ENCODE results near the gene PXT1.

The PXT1 gene

DNA sequence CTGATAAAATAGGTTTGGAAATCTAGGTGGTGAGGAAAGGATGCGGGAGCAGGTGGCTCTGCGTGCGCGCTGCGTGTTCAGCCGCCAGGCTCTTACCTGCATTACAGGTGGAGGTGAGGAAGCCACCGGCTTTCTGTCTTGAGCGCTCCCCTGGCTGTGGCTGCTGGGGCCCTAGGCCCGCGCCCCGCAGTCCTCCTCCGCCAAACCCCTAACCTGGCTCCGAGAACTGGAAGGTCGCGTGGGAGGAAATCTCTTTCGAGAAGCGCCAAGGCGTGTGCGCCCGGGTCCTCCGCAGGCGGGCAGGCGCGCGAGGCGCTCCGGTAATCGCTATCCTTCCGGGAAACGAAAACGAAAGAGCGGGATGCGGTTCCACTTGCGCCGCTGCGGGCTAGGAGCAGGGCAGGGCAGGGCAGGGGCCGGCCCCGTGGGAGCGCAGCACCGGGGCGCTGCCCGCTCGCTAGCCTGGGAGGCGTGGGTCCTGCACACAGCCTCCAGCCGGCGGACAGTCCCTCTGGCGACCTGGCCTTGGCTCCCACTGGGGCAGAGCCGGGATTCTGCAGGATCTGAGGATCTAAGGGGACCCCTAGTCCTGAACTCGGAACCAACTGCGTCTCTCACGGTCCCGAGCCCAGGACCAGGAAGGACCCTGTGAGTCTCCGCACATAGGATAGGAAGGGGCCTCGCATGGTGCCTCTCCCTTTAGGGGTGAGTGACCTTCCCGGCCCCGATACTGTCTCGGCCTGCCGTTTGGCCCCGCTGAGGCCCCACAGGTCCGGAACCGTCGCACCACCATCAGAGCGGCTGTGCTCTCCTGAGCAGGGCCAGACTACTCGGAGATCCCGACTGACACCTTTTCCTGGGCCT, 55.0 kb downstream of the PXT1 start, which contains the start of gene ETV7:
ETV7 (minus strand) TSS at position 230 of the 864 bp plus-strand sequence; CDS start at position 102, 128 bp downstream.
- DNase-seq = peak; percentile 73

DNA sequence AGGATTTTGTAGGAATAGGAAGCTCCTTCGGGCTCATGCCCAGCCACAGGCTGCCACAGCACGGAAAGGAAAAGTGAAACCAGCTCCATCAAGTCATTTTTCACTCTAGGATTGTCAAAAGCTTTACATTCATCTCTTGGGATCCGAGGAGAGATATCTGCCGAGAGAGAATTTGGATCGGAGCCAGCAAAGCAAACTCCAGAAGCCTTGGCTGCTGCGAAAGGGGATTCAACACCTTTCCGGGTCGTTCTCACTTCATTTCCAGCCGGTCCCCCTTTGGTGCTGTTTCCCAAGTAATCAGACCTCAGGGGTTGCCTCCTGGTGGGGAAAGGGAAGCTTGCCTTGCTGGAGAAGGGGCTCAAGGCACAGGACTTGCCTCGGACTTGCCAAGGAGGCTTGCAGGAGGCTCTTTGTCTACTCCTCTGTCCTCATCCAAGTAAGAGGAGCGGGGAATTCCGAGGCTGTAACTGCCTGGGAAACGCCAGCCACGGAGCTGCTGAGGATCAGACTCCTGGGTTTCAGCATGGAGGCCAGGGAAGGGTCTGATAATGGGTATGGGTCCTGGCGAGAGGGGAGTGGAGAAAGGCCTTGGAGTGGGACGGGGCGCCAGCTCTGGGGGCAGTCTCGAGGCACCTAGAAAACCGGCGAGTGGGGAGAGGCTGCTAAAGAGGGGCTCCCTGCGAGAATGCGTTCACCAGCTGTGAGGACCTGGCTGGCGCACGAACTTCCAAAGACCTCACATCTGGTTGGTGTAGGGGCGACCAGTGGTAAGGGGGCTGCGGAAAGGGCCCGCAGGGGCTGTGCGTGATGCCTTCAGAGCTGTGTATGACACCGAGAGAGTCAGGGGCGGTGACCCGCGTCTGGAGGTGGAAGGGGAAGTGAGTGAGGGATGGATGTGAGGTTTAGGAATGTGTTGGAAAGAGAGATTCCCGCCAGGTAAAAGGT, 55.9 kb downstream of the PXT1 start:
- DNase-seq = peak; percentile 60

DNA sequence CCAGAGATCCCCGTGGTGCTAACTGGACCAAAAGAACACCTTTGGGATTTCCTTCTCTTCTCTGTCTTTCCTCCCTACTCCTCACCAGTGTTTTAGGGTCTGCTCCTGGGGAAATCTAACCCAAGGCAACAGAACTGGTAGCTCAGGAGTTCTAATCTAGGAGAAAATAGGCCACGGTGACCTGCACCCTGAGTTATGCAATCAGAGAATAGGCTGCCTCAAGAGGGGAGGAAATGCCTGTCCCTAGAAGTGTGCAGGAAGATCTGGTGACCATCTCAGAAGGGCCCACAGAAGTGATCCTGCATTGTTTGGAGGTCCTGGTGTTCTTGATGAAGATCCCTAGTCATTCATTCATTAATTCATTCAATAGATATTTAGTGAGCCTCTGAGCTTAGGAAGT, 58.6 kb downstream of the PXT1 start:
- DNase-seq = no peak

DNA sequence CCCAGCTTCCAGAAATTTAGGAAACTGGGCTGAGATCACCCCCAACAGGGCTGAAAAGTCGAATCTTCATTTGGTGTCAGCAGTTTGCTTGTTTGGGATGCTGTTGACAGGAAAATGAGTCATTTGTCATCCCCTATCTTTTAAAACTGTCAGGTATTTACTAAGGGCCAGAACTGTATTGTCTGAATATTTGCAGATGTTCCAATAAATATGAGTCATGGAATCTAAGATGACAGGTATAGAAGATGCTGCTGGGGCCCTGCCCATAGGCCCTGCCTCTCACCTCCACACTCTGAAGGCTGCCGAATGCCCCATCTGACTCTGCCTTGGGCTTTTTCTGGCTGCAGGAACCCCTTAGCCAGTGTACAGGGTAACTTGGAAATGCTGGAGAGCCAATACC, 59.0 kb downstream of the PXT1 start:
- peak; percentile 84 for DNase-seq

DNA sequence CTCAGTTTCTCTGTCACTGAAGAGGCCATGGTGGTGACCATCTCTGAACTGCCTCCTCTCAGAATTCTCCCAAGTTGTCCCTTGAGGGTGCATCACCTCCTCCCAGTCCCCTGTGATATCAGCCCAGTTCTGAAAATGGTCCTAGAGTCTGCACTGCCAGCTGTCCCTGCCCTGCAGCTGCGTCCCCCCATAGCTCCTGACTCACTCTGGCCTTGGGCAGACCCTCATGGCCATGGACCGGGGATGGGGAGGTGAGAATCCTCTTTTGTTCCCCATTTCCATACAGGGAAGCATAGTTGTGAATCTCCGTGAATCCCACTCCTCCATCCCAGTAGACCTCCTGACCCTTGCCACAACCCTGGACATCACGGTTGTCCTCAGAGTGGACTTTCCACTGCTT, 59.7 kb downstream of the PXT1 start:
- no peak for DNase-seq

DNA sequence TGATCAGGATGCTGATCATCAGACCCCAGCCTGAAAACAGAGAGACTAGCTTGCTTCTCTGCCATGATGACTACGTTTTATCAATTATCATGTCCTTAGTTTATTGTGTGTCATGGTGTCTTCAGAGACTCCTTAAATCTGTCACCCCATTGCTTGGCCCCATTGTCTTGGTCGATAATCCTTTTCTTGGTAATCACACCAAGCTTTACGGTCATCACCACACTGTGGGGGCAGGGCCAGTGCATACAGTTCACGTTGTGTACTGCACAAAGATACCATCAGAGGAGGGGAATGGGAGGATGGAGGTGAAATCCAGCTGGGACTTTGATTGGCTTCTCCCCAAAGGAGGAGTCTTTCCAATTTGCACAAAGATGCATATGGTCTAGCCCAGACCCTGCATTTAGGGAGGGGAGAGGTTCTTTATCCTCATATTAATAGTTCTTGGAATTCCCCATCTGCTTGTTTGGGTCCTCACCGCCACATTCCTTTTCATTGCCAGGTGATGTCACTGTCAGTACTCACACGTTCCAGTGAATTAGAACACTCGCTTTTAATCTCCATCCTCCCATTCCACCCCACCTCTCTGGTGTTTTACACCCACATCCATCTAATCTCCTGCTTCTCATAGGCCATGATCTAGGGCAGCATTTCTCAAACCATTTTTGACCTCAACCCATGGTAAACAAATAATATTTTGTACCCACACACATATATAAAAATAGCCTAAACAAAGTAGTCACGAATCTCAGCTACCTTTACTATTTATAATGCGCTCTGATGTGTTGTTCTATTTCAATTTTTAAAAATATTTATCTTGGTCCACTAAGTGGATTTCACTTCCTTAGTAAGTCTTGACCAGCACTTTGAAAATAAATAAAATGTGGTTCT, 60.9 kb downstream of the PXT1 start:
- no peak for DNase-seq

DNA sequence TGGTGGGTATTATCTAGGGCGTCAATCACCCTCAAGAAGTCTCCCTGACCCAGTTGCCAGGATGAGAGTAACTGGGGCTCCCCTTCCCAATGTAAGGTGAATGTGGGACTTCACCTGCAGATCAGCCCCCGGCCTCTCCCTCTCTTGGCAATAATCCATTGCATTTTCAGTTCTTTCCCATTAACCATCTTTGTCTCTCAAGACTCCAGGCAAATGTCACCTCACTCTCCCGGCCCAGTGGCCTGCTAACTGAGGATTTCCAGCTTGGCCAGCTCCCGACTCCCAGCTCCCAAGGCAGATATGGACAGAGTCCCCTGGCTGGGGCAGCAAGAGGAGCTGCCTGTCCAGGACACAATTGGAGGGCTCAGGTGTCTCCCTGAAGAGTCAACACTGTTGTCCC, 62.5 kb downstream of the PXT1 start:
- no peak for DNase-seq

DNA sequence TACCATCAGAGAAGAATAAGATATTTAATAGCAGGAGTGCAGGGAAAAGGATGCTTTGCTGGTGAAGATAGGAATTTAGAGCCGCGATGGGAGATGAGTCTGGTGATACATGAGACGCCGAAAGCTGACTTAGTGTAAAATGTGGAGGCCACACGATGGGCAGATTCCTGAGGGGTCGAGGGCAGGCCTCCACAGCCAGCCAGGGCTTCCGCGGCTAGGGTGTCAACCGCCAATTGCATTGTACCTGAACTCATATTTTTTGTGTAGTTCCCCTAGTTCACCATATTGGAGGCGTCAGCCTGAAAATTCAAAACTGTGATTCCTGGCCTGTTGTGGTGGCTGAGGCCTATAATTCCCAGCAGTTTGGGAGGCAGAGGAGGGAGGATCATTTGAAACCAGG, 63.7 kb downstream of the PXT1 start:
- DNase-seq = no peak

DNA sequence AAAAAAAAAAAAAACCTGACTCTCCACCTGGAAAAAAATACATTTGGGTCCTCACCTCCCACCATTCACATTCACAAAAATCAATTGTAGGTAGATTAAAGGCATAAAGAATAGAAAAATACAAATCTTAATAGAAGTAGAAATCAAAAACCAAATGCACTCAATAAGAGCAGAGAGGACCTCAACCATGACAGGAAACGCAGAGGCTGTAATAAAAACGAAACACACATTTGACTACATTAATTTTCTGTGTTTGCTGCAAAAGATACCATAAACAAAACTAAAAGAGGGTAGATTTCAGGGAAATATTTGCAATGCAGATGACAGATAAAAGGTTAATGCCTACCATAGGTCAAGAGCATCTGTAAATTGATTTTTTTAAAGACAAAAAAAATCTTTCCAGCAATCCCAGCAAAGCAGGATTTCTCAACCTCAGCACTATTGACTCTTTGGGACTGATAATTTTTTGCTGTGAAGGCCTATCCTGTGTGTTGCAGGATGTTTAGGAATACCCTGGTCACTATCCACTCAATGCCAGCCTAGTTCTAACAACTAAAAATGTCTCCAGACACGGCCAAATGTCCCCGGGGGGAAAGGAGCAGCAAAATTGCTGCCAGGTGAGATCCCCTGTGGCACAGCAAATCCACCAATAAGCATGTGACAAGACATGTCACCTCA, 64.3 kb downstream of the PXT1 start:
- no peak for DNase-seq

DNA sequence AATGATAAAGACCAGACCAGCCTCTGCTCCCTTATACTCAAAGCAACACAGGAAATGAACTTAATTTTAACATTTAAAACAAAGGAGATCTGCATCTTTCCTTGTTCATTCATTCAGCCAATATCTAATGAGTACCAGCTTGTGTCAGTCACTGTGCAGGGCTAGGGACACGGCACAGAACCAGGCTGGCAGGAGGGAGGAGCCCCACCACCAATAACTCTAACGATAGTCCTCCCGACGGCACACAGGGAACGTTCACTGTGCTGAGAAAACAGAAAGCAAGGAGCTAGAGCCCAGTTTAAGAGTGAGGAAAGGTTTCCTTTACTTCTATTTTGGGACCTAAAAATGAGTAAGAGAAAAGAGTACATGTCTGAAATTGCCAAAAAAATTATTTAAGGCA, 65.1 kb downstream of the PXT1 start:
- no peak for DNase-seq

DNA sequence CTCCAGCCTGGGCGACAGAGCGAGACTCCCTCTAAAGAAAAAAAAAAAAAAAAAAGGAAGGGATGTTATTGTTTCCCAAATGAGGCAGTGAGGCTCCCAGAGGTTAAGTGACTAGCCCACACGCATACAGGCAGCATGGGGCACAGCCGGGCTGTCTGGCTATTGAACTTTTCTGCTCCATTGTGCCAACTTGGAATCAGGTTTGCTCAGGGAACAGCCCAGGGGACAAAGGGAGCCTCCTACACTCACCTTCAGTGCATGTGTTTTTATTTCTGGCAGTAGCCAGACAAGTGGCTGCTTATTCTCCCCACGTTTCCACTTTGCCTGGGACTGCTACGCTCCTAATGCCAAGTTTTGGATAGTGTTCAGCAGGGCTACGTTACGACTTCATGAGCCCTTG, 65.9 kb downstream of the PXT1 start:
- DNase-seq = no peak

DNA sequence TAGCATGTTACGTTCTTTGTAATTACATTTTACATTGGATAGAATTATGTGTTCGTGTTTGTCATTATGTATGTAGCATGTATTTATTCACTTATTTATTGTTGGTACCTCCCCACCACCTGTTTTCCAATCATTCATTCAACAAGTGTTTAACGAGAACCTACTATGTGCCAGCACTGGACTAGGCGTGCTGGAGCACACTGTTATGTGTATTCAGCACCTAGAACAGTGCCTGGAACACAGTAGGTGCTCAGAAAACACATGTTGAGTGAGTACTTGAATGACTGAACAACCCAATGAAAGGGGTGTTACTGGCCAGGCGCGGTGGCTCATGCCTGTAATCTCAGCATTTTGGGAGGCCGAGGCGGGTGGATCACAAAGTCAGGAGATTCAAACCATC, 66.5 kb downstream of the PXT1 start:
- no peak for DNase-seq

DNA sequence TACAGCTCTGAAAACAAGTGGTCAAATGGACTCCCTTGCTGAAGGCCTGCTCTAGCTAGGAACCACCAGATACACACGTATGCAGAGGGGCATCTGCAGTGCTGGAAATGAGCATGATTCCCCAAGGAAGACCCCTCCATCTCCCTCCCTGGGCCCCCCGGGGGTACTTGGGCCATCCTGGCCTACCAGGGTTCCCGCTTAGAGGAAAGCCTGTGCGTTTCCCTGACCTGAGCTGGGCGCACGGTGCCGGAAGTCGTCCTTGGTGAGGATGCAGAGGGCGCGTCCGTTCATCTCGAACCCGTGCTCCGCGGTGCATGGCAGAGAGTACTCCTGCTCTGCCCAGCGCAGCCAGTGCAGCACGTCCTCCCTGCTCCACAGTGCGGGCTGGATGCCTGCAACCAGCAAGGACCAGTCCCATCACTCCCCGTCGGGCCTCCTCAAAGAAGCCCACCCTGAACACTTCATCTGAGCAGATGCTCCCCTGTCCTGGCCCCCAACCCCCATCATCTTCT, 67.0 kb downstream of the PXT1 start:
- no peak for DNase-seq

DNA sequence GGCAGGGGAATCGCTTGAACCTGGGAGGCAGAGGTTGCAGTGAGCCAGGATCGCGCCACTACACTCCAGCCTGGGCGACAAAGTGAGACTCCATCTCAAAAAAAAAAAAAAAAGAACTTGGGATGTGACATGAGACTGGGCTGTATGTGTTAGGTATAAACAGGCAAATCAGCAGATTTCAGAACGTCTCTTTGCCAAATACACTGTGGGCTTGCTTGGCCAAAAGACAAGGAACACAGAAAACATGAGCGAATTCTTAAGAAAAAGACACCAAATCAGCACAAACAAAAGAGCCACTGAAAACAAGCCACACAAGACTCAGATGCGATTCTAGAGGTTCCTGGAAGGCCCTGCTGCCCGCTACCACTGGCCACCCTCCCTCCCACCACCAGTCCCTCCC, 67.7 kb downstream of the PXT1 start:
- DNase-seq = no peak

DNA sequence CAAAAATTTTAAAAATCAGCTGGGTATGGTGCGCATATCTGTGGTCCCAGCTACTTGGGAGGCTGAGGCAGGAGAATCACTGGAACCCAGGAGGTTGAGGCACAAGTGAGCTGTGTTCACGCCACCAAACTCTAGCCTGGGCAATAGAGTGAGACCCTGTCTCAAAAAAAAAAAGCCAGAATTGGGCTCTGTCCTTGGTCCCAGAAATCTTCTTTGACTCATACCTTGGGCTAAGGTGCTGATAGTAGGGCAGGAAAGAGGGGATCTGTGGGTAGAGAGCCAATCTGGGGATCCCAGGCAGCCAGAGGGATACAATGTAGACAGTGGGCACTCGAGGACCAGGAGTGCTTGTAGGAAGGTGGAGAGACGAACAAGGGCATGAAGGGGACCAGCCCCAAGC, 68.5 kb downstream of the PXT1 start:
- DNase-seq = no peak

DNA sequence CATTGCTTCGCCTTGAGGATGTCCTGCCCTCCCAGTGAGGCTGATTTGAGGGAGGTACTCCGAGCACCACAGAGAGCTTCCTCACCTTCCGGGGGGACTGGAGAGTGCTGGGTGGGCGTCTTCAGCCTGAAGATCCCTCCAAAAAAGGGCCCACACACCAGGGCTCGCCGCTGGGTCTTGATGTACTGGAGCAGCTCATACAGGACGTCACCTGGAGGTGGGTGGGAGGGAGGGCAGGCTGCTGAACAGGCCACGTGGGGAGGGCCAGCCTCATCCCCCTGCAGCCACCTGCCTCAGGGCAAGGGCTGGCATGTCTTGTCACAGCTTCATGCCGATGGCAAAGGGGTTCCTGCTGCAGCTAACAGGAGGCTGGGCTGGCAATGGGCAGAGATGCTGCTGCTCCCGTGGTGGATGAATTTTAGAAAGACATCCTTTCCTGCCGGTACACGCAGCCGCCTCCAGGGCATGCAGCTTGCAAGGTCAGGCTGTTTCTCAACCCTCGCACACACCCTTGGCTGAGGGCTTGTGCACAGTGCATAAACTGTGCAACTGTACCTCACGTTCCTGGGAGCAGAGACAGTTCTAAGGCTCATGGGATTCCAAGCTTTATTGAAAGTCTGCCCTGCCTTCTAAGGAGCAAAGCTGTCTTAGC, 69.2 kb downstream of the PXT1 start:
- no peak for DNase-seq

DNA sequence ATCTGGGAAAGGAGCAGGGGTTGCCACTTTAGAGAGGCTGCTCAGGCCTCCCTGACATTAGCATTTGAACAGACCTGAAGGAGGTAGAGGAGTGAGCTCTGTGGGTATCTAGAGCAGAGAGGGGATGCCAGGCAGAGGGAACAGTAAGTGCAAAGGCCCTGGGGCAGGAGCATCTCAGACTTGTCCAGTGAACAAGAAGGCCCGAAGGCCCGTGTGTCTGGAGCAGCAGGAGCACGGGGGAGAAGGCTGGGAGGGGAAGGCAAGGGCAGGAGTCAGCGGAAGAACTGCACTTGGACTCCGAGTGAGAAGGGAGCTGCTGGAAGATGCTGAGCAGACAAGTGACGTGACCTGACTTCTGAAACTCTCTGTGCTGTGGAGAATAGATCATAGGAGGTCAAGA, 70.6 kb downstream of the PXT1 start:
- DNase-seq = no peak

DNA sequence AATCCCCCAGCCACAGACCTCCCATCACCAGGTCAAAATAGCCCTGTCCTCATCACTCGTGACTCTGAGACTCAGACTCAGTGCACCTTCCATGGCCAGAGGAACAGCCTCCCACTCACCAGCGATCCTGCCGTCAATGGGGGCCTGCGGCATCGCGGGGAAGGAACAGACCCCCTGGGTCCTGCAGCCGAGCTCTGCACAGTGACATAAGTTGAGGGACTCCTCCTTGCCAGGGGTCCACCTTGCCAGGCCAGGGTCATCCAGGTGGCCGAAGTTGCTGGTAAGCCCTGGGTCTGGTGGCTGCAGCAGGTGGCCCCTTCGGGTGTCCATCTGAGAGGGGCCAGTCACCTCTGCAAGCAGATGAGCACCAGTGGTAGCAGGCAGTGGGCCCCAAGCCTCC, 71.4 kb downstream of the PXT1 start:
- DNase-seq = no peak

DNA sequence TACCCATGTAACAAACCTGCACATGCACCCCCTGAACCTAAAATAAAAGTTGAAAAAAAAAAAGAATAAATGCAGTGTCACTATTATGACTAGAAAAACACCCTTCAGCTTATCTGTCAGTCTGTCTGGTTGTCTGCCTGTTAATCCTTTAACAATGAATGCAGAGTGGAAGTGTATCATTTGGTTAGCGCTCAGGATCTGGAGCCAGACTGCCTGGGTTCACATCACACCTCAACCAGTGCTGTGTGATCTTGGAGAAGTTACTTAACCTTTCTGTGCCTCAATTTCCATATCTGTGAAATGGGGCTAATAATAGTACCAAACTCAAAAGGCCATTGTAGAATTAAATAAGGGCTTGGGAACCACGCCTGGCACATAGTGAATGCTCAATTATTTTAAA, 72.0 kb downstream of the PXT1 start:
- DNase-seq = no peak

DNA sequence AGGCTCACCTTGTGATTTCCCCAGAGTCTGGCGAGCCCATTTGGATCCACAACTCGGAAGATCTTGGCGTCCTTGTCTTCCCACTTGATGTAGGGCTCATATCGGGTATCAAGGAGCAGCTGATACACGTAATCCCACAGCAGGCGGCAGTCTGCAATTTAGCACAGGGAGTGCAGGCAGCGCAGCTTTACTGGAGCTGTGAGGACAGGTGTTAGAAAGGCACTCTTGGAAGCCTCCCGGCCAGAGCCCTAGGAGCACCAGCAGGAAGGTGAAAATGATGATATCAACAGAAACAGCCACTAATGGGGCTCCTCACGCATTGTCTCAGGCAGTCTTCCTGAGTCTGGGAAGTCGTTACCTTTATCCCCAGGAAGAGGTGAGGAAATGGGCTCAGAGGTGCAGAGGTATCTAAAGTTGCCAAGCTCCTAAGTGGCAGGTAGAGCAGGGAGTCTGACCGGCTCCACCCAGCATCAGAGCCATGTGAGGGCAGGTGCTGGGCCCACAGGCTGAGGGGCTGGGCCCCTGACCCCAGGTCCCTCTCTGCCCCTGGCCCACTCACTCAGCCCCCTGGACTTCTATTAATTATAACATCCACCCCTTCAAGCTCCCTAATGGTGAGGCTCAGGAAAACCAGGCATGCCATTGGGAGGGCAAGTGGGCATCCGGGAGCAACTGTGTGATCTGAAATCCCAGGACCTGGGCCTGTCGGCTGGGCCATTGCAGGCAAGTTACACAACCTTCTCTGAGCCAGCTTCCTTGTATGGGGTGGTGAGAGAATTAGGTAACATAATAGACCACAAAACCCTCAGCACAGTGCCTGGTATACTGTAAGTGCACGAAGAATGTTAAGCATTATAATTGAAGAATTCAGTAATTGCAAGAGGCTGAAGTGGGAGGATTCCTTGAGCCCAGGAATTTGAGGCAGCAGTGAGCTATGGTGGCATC, 73.5 kb downstream of the PXT1 start:
- DNase-seq = peak; percentile 10

Data from DMS53 (cell line).